OCI-LY1 (cell line): ENCODE measurements around the gene NCAPH2.

Experiments used
- H2AFZ ChIP-seq: fragments of 200-600 bp; sonication (generic), shearing (Covaris generic); 2 replicates; pipeline ENCODE4 v1.6.0; 2014; ENCODE audit warnings: antibody characterized with exemption, mild to moderate bottlenecking, low read length
- H3F3A ChIP-seq: fragments of 200-600 bp; sonication (generic), shearing (Covaris generic); 2 replicates; pipeline ENCODE4 v1.6.0; 2014; ENCODE audit warnings: mild to moderate bottlenecking, antibody characterized with exemption, low read length, moderate library complexity; ENCODE audit not compliant: insufficient read depth
- H3K27ac ChIP-seq: fragments of 200-600 bp; sonication (generic); 2 replicates; pipeline ENCODE4 v1.5.1; 2014; ENCODE audit warnings: low read length, mixed run types, mild to moderate bottlenecking, low read depth; ENCODE audit not compliant: poor library complexity, severe bottlenecking
- H3K27me3 ChIP-seq: fragments of 200-600 bp; sonication (generic); 2 replicates; pipeline ENCODE4 v1.6.0; 2014; ENCODE audit warnings: antibody characterized with exemption, mild to moderate bottlenecking, low read length, moderate library complexity; ENCODE audit not compliant: insufficient read depth
- H3K36me3 ChIP-seq: fragments of 200-600 bp; sonication (generic); 2 replicates; pipeline ENCODE4 v1.6.1; 2014; ENCODE audit warnings: mild to moderate bottlenecking, antibody characterized with exemption, low read length, moderate library complexity, mixed read lengths; ENCODE audit not compliant: insufficient read depth
- H3K4me1 ChIP-seq: fragments of 200-600 bp; sonication (generic); 2 replicates; pipeline ENCODE4 v1.5.1; 2014; ENCODE audit warnings: mild to moderate bottlenecking, low read length, moderate library complexity; ENCODE audit not compliant: insufficient read depth, severe bottlenecking
- H3K4me2 ChIP-seq: fragments of 200-600 bp; sonication (generic), shearing (Covaris generic); 2 replicates; pipeline ENCODE4 v1.6.1; 2014; ENCODE audit warnings: low read length
- H3K4me3 ChIP-seq: fragments of 200-600 bp; sonication (generic); 2 replicates; pipeline ENCODE4 v1.5.1; 2014; ENCODE audit warnings: low read length, low read depth, mild to moderate bottlenecking, mixed read lengths; ENCODE audit not compliant: poor library complexity, severe bottlenecking
- H3K79me2 ChIP-seq: fragments of 200-600 bp; shearing (Covaris generic); 2 replicates; pipeline ENCODE4 v1.6.1; 2016; ENCODE audit warnings: mixed run types, low read length, mixed read lengths; ENCODE audit not compliant: insufficient read depth
- H3K9ac ChIP-seq: fragments of 200-600 bp; sonication (generic), shearing (Covaris generic); 2 replicates; pipeline ENCODE4 v1.6.1; 2014; ENCODE audit warnings: mild to moderate bottlenecking, low read length, mixed read lengths
- H3K9me2 ChIP-seq: fragments of 200-600 bp; sonication (generic), shearing (Covaris generic); 2 replicates; pipeline ENCODE4 v1.6.1; 2014; ENCODE audit warnings: low read depth, mild to moderate bottlenecking, low read length, mixed read lengths
- H3K9me3 ChIP-seq: fragments of 200-600 bp; shearing (Covaris generic); 2 replicates; pipeline ENCODE4 v1.6.1; 2014; ENCODE audit warnings: low read length, mixed read lengths
- H4K20me1 ChIP-seq: fragments of 200-600 bp; sonication (generic), shearing (Covaris generic); 2 replicates; pipeline ENCODE4 v1.6.0; 2016; ENCODE audit warnings: mild to moderate bottlenecking, low read length; ENCODE audit not compliant: insufficient read depth
- EZH2 ChIP-seq: fragments of 200-600 bp; sonication (generic), shearing (Covaris generic); IDR thresholded peaks from 2 replicates; pipeline ENCODE4 v1.8.0; 2017; ENCODE audit warnings: borderline replicate concordance, mixed run types, mild to moderate bottlenecking, antibody characterized with exemption, low read length, moderate library complexity, mixed read lengths
- TF ChIP-seq, protein P1 (sequence below): fragments of 200-600 bp; sonication (generic), shearing (Covaris generic); IDR thresholded peaks from 2 replicates; pipeline ENCODE4 v1.5.1; 2017; ENCODE audit warnings: mild to moderate bottlenecking, antibody characterized with exemption, low read length, moderate library complexity, mixed read lengths

Gene NCAPH2

DNA sequence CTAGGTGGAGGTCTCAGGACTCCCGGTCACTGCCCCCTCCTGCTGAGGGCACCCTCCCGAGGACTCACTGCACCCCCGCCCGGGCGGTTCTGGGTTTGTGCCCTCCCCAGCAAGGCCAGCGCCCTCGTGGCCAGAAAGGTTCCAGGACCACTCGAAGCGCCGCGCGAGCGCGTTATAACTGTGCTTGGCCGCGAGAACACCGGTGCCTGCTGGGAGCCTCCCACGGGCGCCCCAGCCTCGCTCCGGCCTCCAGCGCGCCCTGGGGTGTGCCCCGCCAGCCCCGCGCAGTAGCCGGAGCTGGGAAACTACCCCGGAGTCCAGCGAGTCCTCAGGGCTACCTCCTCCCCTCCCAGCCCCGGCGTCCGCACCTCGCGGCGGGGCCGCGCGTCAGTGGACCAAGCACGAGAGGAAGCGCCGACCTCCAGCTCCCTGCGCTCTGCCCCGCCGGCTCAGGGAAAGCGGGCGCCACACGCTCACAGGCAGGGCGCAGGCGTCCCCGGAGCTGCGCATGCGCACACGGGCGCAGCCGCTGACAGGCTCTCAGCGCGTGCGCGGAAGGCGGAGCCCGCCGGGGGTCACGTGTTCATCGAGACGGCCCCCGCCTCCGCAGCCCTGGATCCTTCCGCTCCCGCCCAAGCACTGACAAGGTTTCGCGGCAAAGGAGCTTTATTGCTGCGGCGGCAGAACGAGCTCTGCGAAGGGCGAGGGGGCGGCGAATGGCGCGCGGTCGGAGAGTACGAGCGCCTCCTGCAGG, 17.3 kb downstream of the NCAPH2 start, which contains the start of gene SCO2:
Gene SCO2, minus strand, starts transcription at position 495 of the 754 bp plus-strand sequence. CDS start 1,187 bp downstream, outside the sequence.
- Histone ChIP-seq H3K4me3 (peak within 1 kb of the TSS; percentile 68), H3K9ac (peak within 1 kb of the TSS; percentile 84), H3K9me2 (no peaks in the 10 kb centered on the region), H3K4me2 (peak within 1 kb of the TSS; percentile 91), H3F3A (peaks cover 4% of the 10 kb centered on the region; the same call in 1 of the 2 replicates), H3K36me3 (peaks cover 44% of the 10 kb centered on the region), H2AFZ (no peak within 1 kb of the TSS), H3K9me3 (no peaks in the 10 kb centered on the region), H3K27me3 (no peaks in the 10 kb centered on the region), H3K4me1 (peaks cover 36% of the 10 kb centered on the region), H3K27ac (peak within 1 kb of the TSS; percentile 66), H3K79me2 (no peaks in the 10 kb centered on the region), H4K20me1 (no peaks in the 10 kb centered on the region)
- no peak for TF ChIP-seq EZH2
- TF ChIP-seq, protein P1, sequence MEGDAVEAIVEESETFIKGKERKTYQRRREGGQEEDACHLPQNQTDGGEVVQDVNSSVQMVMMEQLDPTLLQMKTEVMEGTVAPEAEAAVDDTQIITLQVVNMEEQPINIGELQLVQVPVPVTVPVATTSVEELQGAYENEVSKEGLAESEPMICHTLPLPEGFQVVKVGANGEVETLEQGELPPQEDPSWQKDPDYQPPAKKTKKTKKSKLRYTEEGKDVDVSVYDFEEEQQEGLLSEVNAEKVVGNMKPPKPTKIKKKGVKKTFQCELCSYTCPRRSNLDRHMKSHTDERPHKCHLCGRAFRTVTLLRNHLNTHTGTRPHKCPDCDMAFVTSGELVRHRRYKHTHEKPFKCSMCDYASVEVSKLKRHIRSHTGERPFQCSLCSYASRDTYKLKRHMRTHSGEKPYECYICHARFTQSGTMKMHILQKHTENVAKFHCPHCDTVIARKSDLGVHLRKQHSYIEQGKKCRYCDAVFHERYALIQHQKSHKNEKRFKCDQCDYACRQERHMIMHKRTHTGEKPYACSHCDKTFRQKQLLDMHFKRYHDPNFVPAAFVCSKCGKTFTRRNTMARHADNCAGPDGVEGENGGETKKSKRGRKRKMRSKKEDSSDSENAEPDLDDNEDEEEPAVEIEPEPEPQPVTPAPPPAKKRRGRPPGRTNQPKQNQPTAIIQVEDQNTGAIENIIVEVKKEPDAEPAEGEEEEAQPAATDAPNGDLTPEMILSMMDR: peak; percentile 48

DNA sequence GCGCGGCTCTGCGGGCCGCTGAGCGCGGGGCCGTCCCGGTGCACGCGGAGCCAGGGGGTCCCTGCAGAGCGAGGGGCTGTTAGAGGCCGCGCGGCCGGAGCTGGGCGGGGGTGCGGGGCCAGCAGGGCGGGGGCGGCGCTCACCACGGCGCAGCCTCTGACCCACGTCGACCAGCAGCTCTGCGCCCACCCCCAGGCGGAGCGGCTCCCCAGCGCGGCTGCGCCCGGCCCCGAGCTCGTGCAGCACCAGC, 17.8 kb downstream of the NCAPH2 start:
- Histone ChIP-seq H3K9ac (peak overlapping the region; percentile 78), H3F3A (peaks cover 4% of the 10 kb centered on the region; the same call in 1 of the 2 replicates), H4K20me1 (no peaks in the 10 kb centered on the region), H3K4me3 (peak overlapping the region; percentile 68), H3K9me2 (no peaks in the 10 kb centered on the region), H3K27ac (peak overlapping the region; percentile 66), H3K36me3 (peaks cover 41% of the 10 kb centered on the region), H2AFZ (no peak overlapping the region), H3K27me3 (no peaks in the 10 kb centered on the region), H3K4me1 (peaks cover 36% of the 10 kb centered on the region), H3K79me2 (no peaks in the 10 kb centered on the region), H3K4me2 (peak overlapping the region; percentile 84), H3K9me3 (no peaks in the 10 kb centered on the region)
- TF ChIP-seq, protein P1: no peak

DNA sequence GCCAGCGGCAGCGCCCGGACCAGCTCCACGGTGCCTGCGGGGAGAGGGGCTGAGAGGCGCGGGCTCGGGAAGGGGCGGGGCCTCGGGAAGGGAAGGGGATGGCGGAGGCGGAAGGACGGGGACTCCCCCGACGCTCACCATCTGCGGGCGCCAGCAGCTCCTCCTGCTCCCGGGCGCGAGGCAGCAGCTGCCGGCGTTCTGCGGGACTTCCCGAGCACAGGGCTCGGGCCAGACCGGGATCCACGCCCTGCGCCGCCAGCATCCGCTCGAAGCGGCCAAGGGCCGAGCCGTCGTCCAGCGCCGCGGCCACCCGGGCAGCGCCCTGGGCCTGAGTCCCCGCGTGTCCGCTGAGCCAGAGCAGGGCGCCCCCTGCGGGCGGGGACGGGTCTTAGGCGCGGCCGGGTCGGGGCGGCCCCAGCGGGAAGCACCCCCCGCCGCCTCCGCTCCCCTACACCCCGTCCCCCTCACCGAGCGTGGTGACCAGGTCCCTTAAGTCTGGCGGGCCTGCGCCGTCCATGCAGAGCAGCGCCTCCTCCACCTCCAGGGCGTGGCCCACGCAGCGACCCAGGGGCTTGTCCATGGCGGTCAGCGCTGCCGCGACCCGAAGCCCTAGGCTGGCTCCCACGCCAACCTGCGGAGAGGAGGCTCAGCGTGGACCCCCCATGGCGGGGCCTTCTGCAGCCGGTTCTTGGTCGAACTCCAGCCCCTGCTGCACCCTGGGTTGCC, 18.2 kb downstream of the NCAPH2 start:
- Histone ChIP-seq H3K9me2 (no peaks in the 10 kb centered on the region), H4K20me1 (no peaks in the 10 kb centered on the region), H3K9me3 (no peaks in the 10 kb centered on the region), H2AFZ (no peak overlapping the region), H3K36me3 (peaks cover 36% of the 10 kb centered on the region), H3K4me1 (peaks cover 40% of the 10 kb centered on the region), H3K9ac (peak overlapping the region; percentile 78), H3K27ac (peak overlapping the region; percentile 66), H3F3A (peaks cover 4% of the 10 kb centered on the region; the same call in 1 of the 2 replicates), H3K79me2 (no peaks in the 10 kb centered on the region), H3K27me3 (no peaks in the 10 kb centered on the region), H3K4me3 (peak overlapping the region; percentile 68), H3K4me2 (peak overlapping the region; percentile 84)
- TF ChIP-seq, protein P1: peak; percentile 76
- no peak for TF ChIP-seq EZH2
